ENCODE results near the gene EPHA10. TPM values are rescaled to one million over a fixed set of nuclear protein-coding genes. Genes with fewer than 3 reads are reported as not detected.
A peak's percentile ranks its signal among the peaks of the same experiment; 100 is the strongest.

EPHA10 gene
- polyA plus RNA-seq, 6 donors from 2014 or later, result not detected

DNA sequence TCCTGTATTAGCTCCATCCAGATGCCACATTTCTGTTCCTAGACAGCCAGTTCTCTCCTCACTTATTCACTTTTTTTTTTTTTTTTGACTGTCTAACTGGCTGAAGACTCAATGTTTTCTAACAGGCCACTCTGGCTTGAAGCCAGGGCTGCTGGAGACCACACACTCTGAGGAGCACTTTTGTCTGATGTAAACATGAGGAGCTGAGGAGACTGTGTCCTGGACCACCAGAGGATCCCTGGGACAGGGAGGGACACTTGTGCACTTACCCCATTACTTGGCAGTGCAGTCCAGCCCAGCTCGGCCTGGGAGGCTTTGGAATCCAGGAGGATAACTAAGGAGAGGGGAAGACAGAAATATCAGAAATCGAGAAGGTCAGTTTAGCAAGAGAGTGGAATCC, 2.4 kb downstream of the EPHA10 start:
- no peak for ATAC-seq (ENCODE audit: low read depth in 2 of 2)
- H3K9me3 Mint-ChIP-seq, result peaks cover 0 to 8% (median 3%) of the 10 kb centered on the region in 7 donors
- H3K4me1 Mint-ChIP-seq, result peaks cover 10 to 25% (median 15%) of the 10 kb centered on the region in 3 donors
- DNase-seq, result no peak
- peaks cover 0 to 10% of the 10 kb centered on the region in 2 donors for H3K36me3 Mint-ChIP-seq
- no peak overlapping the region for H3K4me3 Mint-ChIP-seq
- H3K27ac Mint-ChIP-seq, result peak overlapping the region in 2 of 6 donors; percentile 49 to 80
- peaks cover 48 to 62% (median 55%) of the 10 kb centered on the region in 3 donors for H3K27me3 Mint-ChIP-seq

- peaks cover 0 to 10% of the 10 kb centered on the region in 2 donors for H3K36me3 Mint-ChIP-seq
- no peak for DNase-seq
- ATAC-seq (ENCODE audit: low read depth in 2 of 2), result no peak
- peaks cover 10 to 22% (median 15%) of the 10 kb centered on the region in 3 donors for H3K4me1 Mint-ChIP-seq
- no peak overlapping the region for H3K4me3 Mint-ChIP-seq
- peaks cover 0 to 8% (median 3%) of the 10 kb centered on the region in 7 donors for H3K9me3 Mint-ChIP-seq
- H3K27ac Mint-ChIP-seq, result no peak overlapping the region
- peaks cover 42 to 54% (median 45%) of the 10 kb centered on the region in 3 donors for H3K27me3 Mint-ChIP-seq
Observed at GRCh38 chr1:37761416-37762095, 3.4 kb downstream of the EPHA10 start.

DNA sequence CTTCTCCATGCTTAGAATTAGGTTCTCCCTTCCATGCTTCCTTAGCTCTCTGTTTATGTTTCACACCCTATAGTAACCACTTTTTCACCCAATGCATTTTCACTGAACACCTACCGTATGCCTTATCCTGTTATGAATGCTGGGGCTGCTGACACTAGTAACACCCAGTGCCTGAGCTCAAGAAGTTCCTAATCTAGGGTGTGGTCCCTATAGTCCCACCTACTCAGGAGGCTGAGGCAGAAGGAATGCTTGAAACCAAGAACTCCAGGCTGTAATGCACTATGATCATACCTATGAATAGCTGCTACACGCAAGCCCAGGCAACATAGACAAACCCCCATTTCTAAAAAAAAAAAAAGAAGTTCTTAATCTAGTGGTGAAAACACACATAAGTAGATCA, 5.5 kb downstream of the EPHA10 start:
- Mint-ChIP-seq H3K9me3 (peaks cover 0 to 4% (median 1%) of the 10 kb centered on the region in 7 donors), H3K27ac (no peak overlapping the region), H3K27me3 (peaks cover 30 to 47% (median 32%) of the 10 kb centered on the region in 3 donors), H3K4me1 (peaks cover 3 to 4% (median 3%) of the 10 kb centered on the region in 3 donors), H3K36me3 (peaks cover 0 to 3% of the 10 kb centered on the region in 2 donors), H3K4me3 (no peak overlapping the region)
- no peak for DNase-seq
- no peak for ATAC-seq (ENCODE audit: low read depth in 2 of 2)

DNA sequence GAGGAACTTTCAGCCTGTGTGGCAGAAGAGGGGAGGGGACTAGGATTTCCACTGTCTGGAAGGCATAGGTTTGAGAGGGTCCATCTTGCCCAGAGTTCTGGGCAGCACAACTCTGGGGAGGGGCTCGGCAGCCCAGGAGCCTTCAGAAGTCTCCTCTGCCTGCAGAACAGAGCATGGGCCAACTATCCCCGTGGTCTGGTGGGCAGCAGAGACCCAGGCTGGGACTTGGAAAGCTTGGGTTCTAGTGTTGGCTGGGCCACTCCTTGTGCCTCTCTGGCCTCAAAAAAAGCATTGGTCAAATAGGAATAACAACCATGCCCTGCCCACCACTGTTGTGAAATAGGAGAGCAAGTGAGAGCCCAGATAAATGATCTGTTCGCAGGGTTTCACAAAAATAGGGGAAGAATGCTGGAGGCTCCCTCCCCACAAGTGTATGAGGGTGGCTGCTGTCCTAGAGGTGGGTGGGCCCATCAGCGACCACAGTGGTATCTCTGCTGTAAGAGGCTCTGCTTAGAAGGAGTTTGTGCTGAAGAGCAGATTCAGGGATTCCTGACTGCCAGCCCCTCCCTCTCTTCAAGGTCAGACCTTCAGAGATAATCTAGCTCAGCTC, 8.9 kb downstream of the EPHA10 start:
- Mint-ChIP-seq H3K9me3 (no peaks in the 10 kb centered on the region), H3K4me3 (no peak overlapping the region), H3K27me3 (peaks cover 13 to 42% (median 24%) of the 10 kb centered on the region in 3 donors), H3K27ac (peak overlapping the region in 1 of 6 donors; percentile 30), H3K36me3 (no peaks in the 10 kb centered on the region), H3K4me1 (peaks cover 5 to 17% (median 16%) of the 10 kb centered on the region in 3 donors)
- DNase-seq, result no peak
- no peak for ATAC-seq (ENCODE audit: low read depth in 2 of 2)

- peak overlapping the region in 1 of 8 donors; percentile 25 for H3K4me3 Mint-ChIP-seq
- ATAC-seq (ENCODE audit: low read depth in 2 of 2), result no peak
- peaks cover 5 to 17% (median 16%) of the 10 kb centered on the region in 3 donors for H3K4me1 Mint-ChIP-seq
- H3K9me3 Mint-ChIP-seq, result no peaks in the 10 kb centered on the region
- H3K27ac Mint-ChIP-seq, result no peak overlapping the region
- peaks cover 15 to 49% (median 28%) of the 10 kb centered on the region in 3 donors for H3K27me3 Mint-ChIP-seq
- no peaks in the 10 kb centered on the region for H3K36me3 Mint-ChIP-seq
- no peak for DNase-seq
Observed at GRCh38 chr1:37755290-37755689, 9.6 kb downstream of the EPHA10 start.

GRCh38 chr1:37753473-37754321, 11.2 kb downstream of the EPHA10 start:
- peak overlapping the region in 1 of 6 donors; percentile 33 for H3K27ac Mint-ChIP-seq
- H3K36me3 Mint-ChIP-seq, result no peaks in the 10 kb centered on the region
- peaks cover 22 to 61% (median 33%) of the 10 kb centered on the region in 3 donors for H3K27me3 Mint-ChIP-seq

DNA sequence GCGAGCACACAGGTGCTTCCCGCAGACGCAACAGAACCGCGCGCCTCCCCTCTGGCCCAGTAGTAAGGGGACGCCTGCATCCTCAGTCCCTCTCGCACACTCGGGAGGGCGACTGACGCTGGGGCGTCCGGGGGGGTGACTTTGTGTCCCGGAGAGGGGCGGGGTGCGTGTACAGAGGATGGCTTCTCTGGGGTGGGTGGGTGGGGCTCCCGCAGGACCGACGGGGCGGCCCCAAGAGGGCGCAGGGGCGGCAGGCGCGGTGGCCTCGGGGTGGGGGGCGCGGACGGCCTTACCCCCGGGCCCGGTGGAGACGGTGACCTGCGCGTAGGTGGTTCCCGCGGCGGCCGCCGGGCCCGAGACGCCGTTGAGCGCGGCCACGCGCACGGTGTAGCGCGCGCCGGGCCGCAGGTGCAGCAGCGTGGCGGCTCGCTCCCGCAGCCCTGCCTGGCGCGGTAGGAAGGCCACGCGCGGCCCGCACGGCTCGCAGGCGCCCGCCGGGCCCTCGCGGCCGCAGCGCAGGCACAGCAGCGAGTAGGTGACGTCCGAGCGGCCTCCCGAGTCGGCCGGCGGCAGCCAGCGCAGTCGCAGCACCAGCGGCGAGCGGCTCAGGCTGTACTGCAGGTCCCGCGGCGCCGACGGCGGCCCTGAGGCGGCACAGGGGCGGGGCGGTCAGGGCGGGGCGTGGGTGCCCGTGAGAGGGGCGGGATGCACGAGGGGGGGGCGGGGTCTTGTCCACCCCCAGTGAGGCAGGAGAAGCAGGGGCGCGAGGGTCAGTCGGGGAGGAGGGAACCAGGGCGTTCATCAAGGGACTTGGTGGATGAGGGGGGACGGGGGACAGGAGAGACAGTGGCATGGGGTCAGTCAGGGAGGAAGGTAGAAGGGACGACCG, 12.1 kb downstream of the EPHA10 start:
- DNase-seq, result no peak

More at GRCh38 chr1:37753473-37754321, 11.2 kb downstream of the EPHA10 start:
- H3K4me1 Mint-ChIP-seq, result peaks cover 5 to 17% (median 16%) of the 10 kb centered on the region in 3 donors
- ATAC-seq (ENCODE audit: low read depth in 2 of 2), result no peak
- H3K9me3 Mint-ChIP-seq, result peaks cover 0 to 1% (median 0%) of the 10 kb centered on the region in 7 donors
- DNase-seq, result no peak
- H3K4me3 Mint-ChIP-seq, result peak overlapping the region; percentile 22 to 88 (median 72)

DNA sequence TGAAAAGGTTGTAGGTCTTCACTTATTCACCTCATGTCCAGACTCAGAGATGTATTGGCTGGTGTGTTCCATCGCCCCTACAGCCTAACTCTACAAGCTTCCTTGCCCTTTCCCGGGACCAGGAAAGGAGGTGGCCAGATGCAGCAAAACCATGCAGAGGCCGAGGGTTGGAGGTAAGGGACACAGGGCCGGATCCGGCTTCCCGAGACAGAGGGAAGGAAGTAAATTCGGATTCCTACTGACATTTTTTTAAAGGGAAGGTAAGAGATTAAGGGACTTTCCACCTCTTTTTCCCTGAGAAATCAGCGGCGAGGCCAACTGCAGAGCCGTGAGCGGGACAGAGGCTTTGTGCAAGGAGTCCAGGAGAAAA, 12.7 kb downstream of the EPHA10 start:
- Mint-ChIP-seq H3K9me3 (peaks cover 0 to 5% (median 0%) of the 10 kb centered on the region in 7 donors), H3K4me3 (peak overlapping the region; percentile 63 to 90 (median 84)), H3K36me3 (no peaks in the 10 kb centered on the region), H3K27me3 (peaks cover 27 to 68% (median 39%) of the 10 kb centered on the region in 3 donors), H3K27ac (no peak overlapping the region), H3K4me1 (peaks cover 5 to 17% (median 16%) of the 10 kb centered on the region in 3 donors)
- no peak for DNase-seq
- no peak for ATAC-seq (ENCODE audit: low read depth in 2 of 2)

More for the DNA sequence above, 12.1 kb downstream of the EPHA10 start:
- Mint-ChIP-seq H3K27me3 (peaks cover 27 to 62% (median 33%) of the 10 kb centered on the region in 3 donors), H3K27ac (peak overlapping the region in 1 of 6 donors; percentile 56), H3K4me1 (peaks cover 5 to 17% (median 16%) of the 10 kb centered on the region in 3 donors), H3K4me3 (peak overlapping the region; percentile 63 to 90 (median 84)), H3K36me3 (no peaks in the 10 kb centered on the region), H3K9me3 (peaks cover 0 to 1% (median 0%) of the 10 kb centered on the region in 7 donors)
- ATAC-seq (ENCODE audit: low read depth in 2 of 2), result peak; percentile 71 to 72

DNA sequence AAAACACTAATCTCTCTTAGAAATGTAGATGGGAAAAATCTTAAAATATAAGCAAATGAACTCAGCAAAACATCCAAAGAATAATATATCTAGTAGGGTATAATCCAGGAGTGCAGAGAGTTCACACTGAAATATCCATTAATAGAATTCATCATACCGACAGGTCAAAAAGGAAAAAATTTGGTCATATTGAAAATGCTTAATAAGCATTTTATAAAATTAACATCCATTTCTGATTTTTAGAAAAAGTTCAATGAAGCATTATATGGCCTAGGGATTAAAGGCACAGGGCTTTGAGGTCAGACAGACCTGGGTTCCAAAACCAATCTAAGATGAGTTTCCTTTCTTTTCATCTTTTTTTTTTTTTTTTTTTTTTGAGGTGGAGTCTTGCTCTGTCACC, 16.4 kb downstream of the EPHA10 start:
- H3K27ac Mint-ChIP-seq, result no peak overlapping the region
- H3K9me3 Mint-ChIP-seq, result peaks cover 0 to 10% (median 5%) of the 10 kb centered on the region in 7 donors
- H3K27me3 Mint-ChIP-seq, result peaks cover 30 to 62% (median 53%) of the 10 kb centered on the region in 3 donors
- peaks cover 3 to 7% of the 10 kb centered on the region in 2 donors for H3K36me3 Mint-ChIP-seq
- H3K4me1 Mint-ChIP-seq, result peaks cover 5 to 14% (median 13%) of the 10 kb centered on the region in 3 donors
- no peak for DNase-seq
- H3K4me3 Mint-ChIP-seq, result no peak overlapping the region
- ATAC-seq (ENCODE audit: low read depth in 2 of 2), result no peak

DNA sequence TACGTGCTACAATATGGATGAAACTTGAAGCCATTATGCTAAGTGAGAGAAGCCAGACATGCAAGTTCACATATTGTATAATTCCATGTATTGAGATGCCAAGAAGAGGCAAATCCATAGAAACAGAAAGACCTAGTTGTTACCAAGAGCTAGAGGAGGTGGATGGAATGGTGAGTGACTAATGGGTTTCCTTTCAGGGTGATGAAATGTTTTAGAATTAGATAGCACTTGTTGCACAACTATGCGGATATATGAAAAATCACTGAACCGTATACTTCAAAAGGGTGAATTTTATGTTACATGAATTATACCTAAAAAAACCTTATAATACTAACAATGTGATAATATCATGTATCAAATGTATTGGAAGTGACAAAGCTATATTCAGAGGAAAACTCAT, 18.1 kb downstream of the EPHA10 start:
- H3K27me3 Mint-ChIP-seq, result peaks cover 37 to 52% (median 52%) of the 10 kb centered on the region in 3 donors
- H3K27ac Mint-ChIP-seq, result no peak overlapping the region
- peaks cover 0 to 2% (median 1%) of the 10 kb centered on the region in 3 donors for H3K4me1 Mint-ChIP-seq
- H3K36me3 Mint-ChIP-seq, result peaks cover 3 to 7% of the 10 kb centered on the region in 2 donors
- peaks cover 0 to 10% (median 5%) of the 10 kb centered on the region in 7 donors for H3K9me3 Mint-ChIP-seq
- no peak overlapping the region for H3K4me3 Mint-ChIP-seq
- no peak for DNase-seq
- no peak for ATAC-seq (ENCODE audit: low read depth in 2 of 2)

DNA sequence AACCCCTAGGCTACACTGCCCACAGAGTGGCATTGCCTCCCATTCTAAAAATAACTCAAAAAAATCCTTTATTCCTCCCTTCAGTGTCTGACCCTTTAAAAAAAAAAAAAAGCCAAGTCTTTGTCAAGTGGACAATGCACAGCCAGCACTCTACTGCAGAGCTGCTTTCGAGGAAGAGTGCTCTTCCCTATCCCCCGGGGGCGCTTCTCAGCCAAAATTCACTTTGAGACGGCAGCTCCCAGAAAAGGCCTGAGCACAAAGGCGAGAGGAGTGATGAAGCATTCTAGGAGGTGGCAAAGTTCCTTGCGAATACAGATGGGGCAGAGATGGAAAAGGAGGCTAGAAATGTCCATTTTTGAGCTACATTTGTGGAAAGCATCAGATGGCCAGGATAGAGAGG, 23.3 kb downstream of the EPHA10 start:
- Mint-ChIP-seq H3K4me3 (no peak overlapping the region), H3K4me1 (no peaks in the 10 kb centered on the region), H3K9me3 (peaks cover 0 to 20% (median 6%) of the 10 kb centered on the region in 7 donors), H3K36me3 (peaks cover 3 to 8% of the 10 kb centered on the region in 2 donors), H3K27ac (no peak overlapping the region), H3K27me3 (peaks cover 42 to 56% (median 49%) of the 10 kb centered on the region in 3 donors)
- DNase-seq, result no peak
- ATAC-seq (ENCODE audit: low read depth in 2 of 2), result no peak

- H3K27me3 Mint-ChIP-seq, result peaks cover 40 to 51% (median 47%) of the 10 kb centered on the region in 3 donors
- peaks cover 0 to 6% of the 10 kb centered on the region in 2 donors for H3K36me3 Mint-ChIP-seq
- H3K27ac Mint-ChIP-seq, result peak overlapping the region in 1 of 6 donors; percentile 41
- DNase-seq (no peak), ATAC-seq (ENCODE audit: low read depth in 2 of 2) (no peak)
- no peaks in the 10 kb centered on the region for H3K4me1 Mint-ChIP-seq
- H3K4me3 Mint-ChIP-seq, result no peak overlapping the region
- peaks cover 0 to 17% (median 5%) of the 10 kb centered on the region in 7 donors for H3K9me3 Mint-ChIP-seq
Observed at GRCh38 chr1:37741130-37741529, 23.8 kb downstream of the EPHA10 start.
